Tibial artery (tissue), 4 donors: ENCODE measurements around the gene FIZ1.

ENCODE experiments used
- DNase-seq, 2 donors: peaks; one replicate each; pipeline ENCODE4 v3.0.0-alpha.2; 2019
- H3K27ac ChIP-seq, 2 donors: fragments of 200-600 bp; sonication (generic) in 1 of 2; 1 replicate in 1 of 2; 2 replicates in 1 of 2; pipeline ENCODE4 v1.5.1; 2018 to 2019; ENCODE audit warnings: mild to moderate bottlenecking in 1 of 2
- H3K27me3 ChIP-seq, 2 donors: fragments of 200-600 bp; sonication (generic) in 1 of 2; one replicate each; pipeline versions ENCODE4 v1.5.1 to v1.6.0; 2016 to 2019
- H3K36me3 ChIP-seq, 3 donors: fragments of 200-600 bp; sonication (generic) in 2 of 3; one replicate each; pipeline ENCODE4 v1.5.1; 2016 to 2019; ENCODE audit warnings: mild to moderate bottlenecking in 2 of 3
- H3K4me1 ChIP-seq, 4 donors: fragments of 200-600 bp; sonication (generic) in 2 of 4; 1 replicate in 3 of 4; 2 replicates in 1 of 4; pipeline ENCODE4 v1.5.1; 2016 to 2019
- H3K4me3 ChIP-seq, 2 donors: fragments of 200-600 bp; sonication (generic) in 1 of 2; 1 replicate in 1 of 2; 2 replicates in 1 of 2; pipeline ENCODE4 v1.5.1; 2018 to 2019; ENCODE audit warnings: mild to moderate bottlenecking in 2 of 2
- H3K9me3 ChIP-seq, 3 donors: fragments of 200-600 bp; sonication (generic) in 1 of 3; one replicate each; pipeline ENCODE4 v1.5.1; 2016 to 2019
- intact Hi-C: fragments of 100-400 bp; cut with DNase I; formaldehyde crosslinking; loops from one replicate; pipeline ENCODE4 v1.15.0; 2023; ENCODE audit warnings: low total_unique reads
- TF ChIP-seq, protein P1 (sequence below), 2 experiments: fragments of 200-600 bp in 1 of 2; fragments of 450-650 bp in 1 of 2; IDR thresholded peaks; one replicate each; pipeline ENCODE4 v1.5.1; 2017 to 2019; ENCODE audit warnings: antibody characterized with exemption in 2 of 2, mild to moderate bottlenecking in 1 of 2, moderate library complexity in 1 of 2

The FIZ1 gene

GRCh38 chr19:55580628-55581144 is 18.6 kb downstream of the FIZ1 start, which contains the start of gene ZNF579:
TSS of gene ZNF579 (minus strand) at chr19:55580848. CDS start at chr19:55579639, 1,209 bp downstream.
- TF ChIP-seq, protein P1, sequence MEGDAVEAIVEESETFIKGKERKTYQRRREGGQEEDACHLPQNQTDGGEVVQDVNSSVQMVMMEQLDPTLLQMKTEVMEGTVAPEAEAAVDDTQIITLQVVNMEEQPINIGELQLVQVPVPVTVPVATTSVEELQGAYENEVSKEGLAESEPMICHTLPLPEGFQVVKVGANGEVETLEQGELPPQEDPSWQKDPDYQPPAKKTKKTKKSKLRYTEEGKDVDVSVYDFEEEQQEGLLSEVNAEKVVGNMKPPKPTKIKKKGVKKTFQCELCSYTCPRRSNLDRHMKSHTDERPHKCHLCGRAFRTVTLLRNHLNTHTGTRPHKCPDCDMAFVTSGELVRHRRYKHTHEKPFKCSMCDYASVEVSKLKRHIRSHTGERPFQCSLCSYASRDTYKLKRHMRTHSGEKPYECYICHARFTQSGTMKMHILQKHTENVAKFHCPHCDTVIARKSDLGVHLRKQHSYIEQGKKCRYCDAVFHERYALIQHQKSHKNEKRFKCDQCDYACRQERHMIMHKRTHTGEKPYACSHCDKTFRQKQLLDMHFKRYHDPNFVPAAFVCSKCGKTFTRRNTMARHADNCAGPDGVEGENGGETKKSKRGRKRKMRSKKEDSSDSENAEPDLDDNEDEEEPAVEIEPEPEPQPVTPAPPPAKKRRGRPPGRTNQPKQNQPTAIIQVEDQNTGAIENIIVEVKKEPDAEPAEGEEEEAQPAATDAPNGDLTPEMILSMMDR (IDR thresholded peaks at IDR 0.05), result no peak
- Histone ChIP-seq H3K27ac (peak within 1 kb of the TSS; percentile 91 to 95), H3K9me3 (peaks cover 0 to 12% (median 0%) of the 10 kb centered on the region in 3 donors), H3K4me3 (peak within 1 kb of the TSS; percentile 90 to 96), H3K4me1 (peaks cover 0 to 18% (median 13%) of the 10 kb centered on the region in 4 donors), H3K36me3 (peaks cover 8 to 30% (median 21%) of the 10 kb centered on the region in 3 donors), H3K27me3 (no peaks in the 10 kb centered on the region)
- peak; percentile 80 to 90 for DNase-seq
- intact Hi-C loops, result no loop called here

DNA sequence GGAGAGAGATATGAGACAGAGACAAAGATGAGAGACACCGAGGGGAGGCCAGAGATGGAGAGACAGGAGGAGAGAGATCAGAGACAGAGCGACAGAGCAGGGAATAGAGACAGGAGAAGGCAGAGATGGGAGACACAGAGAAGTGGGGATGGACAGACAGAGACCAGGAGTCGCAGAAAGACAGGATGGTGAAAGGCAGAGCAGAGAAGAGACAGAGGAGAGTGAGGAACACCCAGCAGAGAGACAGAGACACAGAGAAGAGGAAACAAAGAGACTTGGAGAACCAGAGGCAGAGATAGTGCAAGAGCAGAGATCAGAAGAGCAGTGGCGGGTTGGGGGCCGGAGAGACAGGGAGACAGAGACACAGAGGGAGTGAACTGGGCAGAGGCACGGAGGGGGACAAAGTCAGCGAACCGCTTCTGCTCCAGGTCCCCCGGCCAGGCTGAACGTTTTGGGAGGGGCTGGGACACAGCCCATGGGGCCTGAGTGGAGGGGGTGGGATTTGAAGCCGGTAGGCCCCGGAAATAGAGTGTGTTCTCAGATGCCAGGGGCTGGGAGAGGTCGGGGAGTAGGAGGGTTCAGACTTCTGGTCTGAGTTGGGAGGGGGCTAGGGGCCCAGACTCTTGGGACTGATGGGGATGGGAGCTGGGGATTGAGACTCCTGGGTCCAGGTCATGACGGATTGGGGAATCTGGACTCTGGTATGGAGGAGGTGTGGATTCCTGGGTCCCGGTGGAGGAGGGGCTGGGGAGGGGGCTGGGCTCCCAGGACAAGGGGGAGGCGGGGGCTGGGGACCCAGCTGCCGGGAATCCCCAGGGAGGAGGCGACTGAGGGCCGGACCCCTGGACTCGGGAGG is 19.3 kb downstream of the FIZ1 start:
- no peak for DNase-seq
- H3K9me3 ChIP-seq, result peaks cover 0 to 12% (median 0%) of the 10 kb centered on the region in 3 donors
- peaks cover 0 to 15% (median 12%) of the 10 kb centered on the region in 4 donors for H3K4me1 ChIP-seq
- H3K27ac ChIP-seq, result peak overlapping the region; percentile 91 to 95
- H3K4me3 ChIP-seq, result peak overlapping the region; percentile 90 to 96
- H3K27me3 ChIP-seq, result no peaks in the 10 kb centered on the region
- TF ChIP-seq, protein P1 (IDR thresholded peaks at IDR 0.05), result no peak
- intact Hi-C loops, result no loop called here
- H3K36me3 ChIP-seq, result peaks cover 8 to 30% (median 21%) of the 10 kb centered on the region in 3 donors

DNA sequence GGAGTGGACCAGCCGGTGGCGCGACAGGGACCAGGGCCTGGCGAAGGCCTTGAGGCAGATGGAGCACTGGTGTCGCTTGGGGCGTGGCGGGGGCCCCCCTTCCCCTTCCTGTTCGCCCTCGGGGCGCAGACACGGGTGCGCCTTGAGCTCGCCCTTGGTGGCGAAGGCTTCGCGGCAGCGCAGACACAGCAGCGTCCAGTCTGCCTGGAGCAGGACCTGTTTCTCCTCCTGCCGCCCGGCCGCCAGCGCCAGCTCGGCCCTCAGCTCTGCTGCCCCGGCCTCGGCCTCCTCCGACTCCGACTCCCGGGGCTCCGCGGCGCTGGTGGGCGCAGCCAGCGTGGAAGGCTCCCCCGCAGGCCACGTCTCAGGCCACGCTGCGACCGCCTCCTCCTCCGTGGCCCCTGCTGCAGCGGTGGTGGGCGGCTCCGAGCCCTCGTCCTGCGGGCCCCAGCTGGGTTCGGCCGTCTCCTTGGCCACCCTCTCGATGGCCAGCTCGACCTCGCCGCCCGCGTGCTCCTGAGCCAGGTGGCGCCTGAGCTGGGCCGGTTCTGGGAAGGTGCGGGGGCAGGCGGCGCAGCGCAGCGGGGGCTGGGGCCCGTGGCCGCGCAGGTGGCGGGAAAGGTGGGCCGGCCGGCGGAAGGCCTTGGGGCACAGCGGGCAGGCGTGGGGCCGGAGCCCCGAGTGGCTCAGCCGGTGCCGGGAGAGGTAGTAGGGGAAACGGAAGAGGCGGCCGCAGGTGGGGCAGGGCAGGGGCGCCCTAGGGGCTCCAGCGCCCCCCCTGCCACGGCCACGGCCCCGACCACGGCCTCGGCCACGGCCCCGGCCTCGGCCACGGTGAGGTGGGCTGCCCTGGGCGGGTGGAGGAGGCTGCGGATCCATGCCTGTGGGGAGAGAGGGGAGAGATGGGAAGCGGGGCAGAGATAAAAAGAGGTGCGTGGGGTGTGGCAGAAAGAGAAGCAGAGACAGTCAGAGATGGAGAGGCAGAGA is 20.3 kb downstream of the FIZ1 start:
- peaks cover 0 to 12% (median 0%) of the 10 kb centered on the region in 3 donors for H3K9me3 ChIP-seq
- H3K27ac ChIP-seq, result no peak overlapping the region
- peaks cover 8 to 30% (median 21%) of the 10 kb centered on the region in 3 donors for H3K36me3 ChIP-seq
- TF ChIP-seq, protein P1 (IDR thresholded peaks at IDR 0.05), result no peak
- peaks cover 0 to 15% (median 12%) of the 10 kb centered on the region in 4 donors for H3K4me1 ChIP-seq
- peak overlapping the region in 1 of 2 donors; percentile 96 for H3K4me3 ChIP-seq
- intact Hi-C loops, result no loop called here
- H3K27me3 ChIP-seq, result no peaks in the 10 kb centered on the region
- no peak for DNase-seq

GRCh38 chr19:55578031-55578760 is 21.1 kb downstream of the FIZ1 start:
- H3K36me3 ChIP-seq, result peaks cover 8 to 30% (median 21%) of the 10 kb centered on the region in 3 donors
- H3K4me1 ChIP-seq, result peaks cover 0 to 15% (median 12%) of the 10 kb centered on the region in 4 donors
- peaks cover 0 to 12% (median 0%) of the 10 kb centered on the region in 3 donors for H3K9me3 ChIP-seq
- TF ChIP-seq, protein P1 (IDR thresholded peaks at IDR 0.05), result no peak
- no peaks in the 10 kb centered on the region for H3K27me3 ChIP-seq
- H3K27ac ChIP-seq, result no peak overlapping the region
- DNase-seq, result no peak
- no peak overlapping the region for H3K4me3 ChIP-seq
- intact Hi-C loops, result no loop called here
